PC-3 (cell line): ENCODE data around the gene ETV3L.

Experiments
- CTCF ChIP-seq: fragments of 300-600 bp; sonication (generic); conservative IDR thresholded peaks from 2 replicates; pipeline ENCODE4 v1.5.1; 2017; ENCODE audit warnings: antibody characterized with exemption, low read depth, mild to moderate bottlenecking, low read length
- EZH2 ChIP-seq: fragments of 300-600 bp; sonication (generic); IDR thresholded peaks from one replicate; pipeline ENCODE4 v1.6.1; 2017; ENCODE audit warnings: antibody characterized with exemption, mild to moderate bottlenecking, low read length; ENCODE audit not compliant: unreplicated experiment

GRCh38 chr1:157105988-157106812 lies 6.6 kb upstream of the ETV3L start:
- TF ChIP-seq CTCF (no peak), EZH2 (no peak)
